GM18861 (cell line): Measurements from ENCODE around the gene TNFAIP1.

Experiments
- ATAC-seq: cut with Tn5 transposase; IDR thresholded peaks from one replicate; pipeline ENCODE4 v1.9.1; 2021; ENCODE audit not compliant: unreplicated experiment

Gene TNFAIP1

GRCh38 chr17:28344435-28344901 lies 8.9 kb downstream of the TNFAIP1 start:
- no peak for ATAC-seq

- ATAC-seq, result no peak
These were observed 10.0 kb downstream of the TNFAIP1 start for GRCh38 chr17:28345419-28346198.

GRCh38 chr17:28346199-28346580 lies 10.6 kb downstream of the TNFAIP1 start:
- ATAC-seq, result no peak

GRCh38 chr17:28346746-28347246 lies 11.2 kb downstream of the TNFAIP1 start:
- no peak for ATAC-seq

GRCh38 chr17:28347261-28347891 lies 11.8 kb downstream of the TNFAIP1 start:
- no peak for ATAC-seq

- ATAC-seq, result no peak
These were observed 13.4 kb downstream of the TNFAIP1 start for GRCh38 chr17:28348979-28349378.

GRCh38 chr17:28350271-28350670 lies 14.7 kb downstream of the TNFAIP1 start:
- ATAC-seq, result no peak

GRCh38 chr17:28357061-28357900 lies 21.7 kb downstream of the TNFAIP1 start, which contains the start of gene POLDIP2:
Gene POLDIP2, minus strand, starts transcription at chr17:28357527. Its CDS starts 79 bp downstream, at chr17:28357448.
- ATAC-seq, result peak; percentile 84

GRCh38 chr17:28357901-28358197 lies 22.3 kb downstream of the TNFAIP1 start:
- ATAC-seq, result peak; percentile 6

- ATAC-seq, result no peak
These were observed 27.6 kb downstream of the TNFAIP1 start for GRCh38 chr17:28363186-28363585.

- no peak for ATAC-seq
These were observed 28.5 kb downstream of the TNFAIP1 start for GRCh38 chr17:28363776-28364650.

GRCh38 chr17:28364665-28365363 lies 29.3 kb downstream of the TNFAIP1 start, which contains the start of gene SEBOX:
Gene SEBOX, minus strand, starts transcription at chr17:28365199. Its CDS starts 48 bp downstream, at chr17:28365151.
- ATAC-seq, result no peak

- ATAC-seq, result no peak
These were observed 29.9 kb downstream of the TNFAIP1 start for GRCh38 chr17:28365487-28365886.

GRCh38 chr17:28366605-28367004 lies 31.0 kb downstream of the TNFAIP1 start:
- ATAC-seq, result no peak

GRCh38 chr17:28367641-28368305 lies 32.2 kb downstream of the TNFAIP1 start:
- ATAC-seq, result no peak

GRCh38 chr17:28368306-28368831 lies 32.8 kb downstream of the TNFAIP1 start:
- ATAC-seq, result no peak

GRCh38 chr17:28368915-28369683 lies 33.5 kb downstream of the TNFAIP1 start:
- no peak for ATAC-seq

- no peak for ATAC-seq
These were observed 34.1 kb downstream of the TNFAIP1 start for GRCh38 chr17:28369684-28370034.
